Measurements from ENCODE around the gene ENOPH1. TPM values are rescaled to one million over a fixed set of nuclear protein-coding genes. Genes with fewer than 3 reads are reported as not detected.
"Not testable (repeated sequence)": the region's sequence is repeated elsewhere in the genome, so short reads cannot be mapped to it uniquely, and the experiment has no call there.

Gene ENOPH1
- polyA plus RNA-seq, 1 donor = 44.7 TPM

- no peaks in the 10 kb centered on the region for H3K27me3 ChIP-seq (ENCODE audit: control insufficient read depth, insufficient read depth, low read length)
- no CpG with 5 or more reads among the region's 3 CpGs for WGBS (ENCODE audit: insufficient coverage, low lambda C conversion rate)
- H3K36me3 ChIP-seq (ENCODE audit: control insufficient read depth, insufficient read depth, low read length) = no peaks in the 10 kb centered on the region
- no peak overlapping the region for H3K4me3 ChIP-seq (ENCODE audit: low read length)
- H3K4me1 ChIP-seq (ENCODE audit: control insufficient read depth, insufficient read depth, low read length) = no peaks in the 10 kb centered on the region
- H3K27ac ChIP-seq (ENCODE audit: low read length) = no peak overlapping the region
- no peak for DNase-seq
- H3K9me3 ChIP-seq (ENCODE audit: control insufficient read depth, low read depth, low read length) = no peaks in the 10 kb centered on the region
Observed at GRCh38 chr4:82397527-82397926, 32.9 kb upstream of the ENOPH1 start.

- WGBS (ENCODE audit: insufficient coverage, low lambda C conversion rate) = no CpG with 5 or more reads among the region's 1 CpG
- no peaks in the 10 kb centered on the region for H3K4me1 ChIP-seq (ENCODE audit: control insufficient read depth, insufficient read depth, low read length)
- no peak overlapping the region for H3K27ac ChIP-seq (ENCODE audit: low read length)
- no peak for DNase-seq
- no peak overlapping the region for H3K4me3 ChIP-seq (ENCODE audit: low read length)
- no peaks in the 10 kb centered on the region for H3K9me3 ChIP-seq (ENCODE audit: control insufficient read depth, low read depth, low read length)
- no peaks in the 10 kb centered on the region for H3K36me3 ChIP-seq (ENCODE audit: control insufficient read depth, insufficient read depth, low read length)
- no peaks in the 10 kb centered on the region for H3K27me3 ChIP-seq (ENCODE audit: control insufficient read depth, insufficient read depth, low read length)
Observed at GRCh38 chr4:82398263-82398662, 32.1 kb upstream of the ENOPH1 start.

GRCh38 chr4:82401600-82401999 lies 28.8 kb upstream of the ENOPH1 start:
- DNase-seq = no peak
- H3K27ac ChIP-seq (ENCODE audit: low read length) = no peak overlapping the region
- H3K9me3 ChIP-seq (ENCODE audit: control insufficient read depth, low read depth, low read length) = no peaks in the 10 kb centered on the region
- no peak overlapping the region for H3K4me3 ChIP-seq (ENCODE audit: low read length)
- no peaks in the 10 kb centered on the region for H3K4me1 ChIP-seq (ENCODE audit: control insufficient read depth, insufficient read depth, low read length)
- H3K27me3 ChIP-seq (ENCODE audit: control insufficient read depth, insufficient read depth, low read length) = no peaks in the 10 kb centered on the region
- H3K36me3 ChIP-seq (ENCODE audit: control insufficient read depth, insufficient read depth, low read length) = no peaks in the 10 kb centered on the region
- 100% methylated on average over 2 of the region's 7 CpGs for WGBS (ENCODE audit: insufficient coverage, low lambda C conversion rate)

GRCh38 chr4:82402196-82402775 lies 28.1 kb upstream of the ENOPH1 start:
- Histone ChIP-seq H3K4me1 (ENCODE audit: control insufficient read depth, insufficient read depth, low read length) (no peaks in the 10 kb centered on the region), H3K27ac (ENCODE audit: low read length) (no peak overlapping the region), H3K9me3 (ENCODE audit: control insufficient read depth, low read depth, low read length) (no peaks in the 10 kb centered on the region), H3K4me3 (ENCODE audit: low read length) (no peak overlapping the region), H3K27me3 (ENCODE audit: control insufficient read depth, insufficient read depth, low read length) (no peaks in the 10 kb centered on the region), H3K36me3 (ENCODE audit: control insufficient read depth, insufficient read depth, low read length) (no peaks in the 10 kb centered on the region)
- no peak for DNase-seq
- WGBS (ENCODE audit: insufficient coverage, low lambda C conversion rate) = no CpG with 5 or more reads among the region's 17 CpGs

GRCh38 chr4:82403725-82404124 lies 26.7 kb upstream of the ENOPH1 start:
- Histone ChIP-seq H3K4me1 (ENCODE audit: control insufficient read depth, insufficient read depth, low read length) (no peaks in the 10 kb centered on the region), H3K36me3 (ENCODE audit: control insufficient read depth, insufficient read depth, low read length) (no peaks in the 10 kb centered on the region), H3K4me3 (ENCODE audit: low read length) (no peak overlapping the region), H3K27me3 (ENCODE audit: control insufficient read depth, insufficient read depth, low read length) (no peaks in the 10 kb centered on the region), H3K27ac (ENCODE audit: low read length) (no peak overlapping the region), H3K9me3 (ENCODE audit: control insufficient read depth, low read depth, low read length) (no peaks in the 10 kb centered on the region)
- DNase-seq = no peak
- 67% methylated on average over 1 of the region's 1 CpG for WGBS (ENCODE audit: insufficient coverage, low lambda C conversion rate)

GRCh38 chr4:82415061-82415460 lies 15.3 kb upstream of the ENOPH1 start:
- H3K27ac ChIP-seq (ENCODE audit: low read length); H3K27me3 ChIP-seq (ENCODE audit: control insufficient read depth, insufficient read depth, low read length); H3K9me3 ChIP-seq (ENCODE audit: control insufficient read depth, low read depth, low read length); H3K4me1 ChIP-seq (ENCODE audit: control insufficient read depth, insufficient read depth, low read length); H3K36me3 ChIP-seq (ENCODE audit: control insufficient read depth, insufficient read depth, low read length); DNase-seq; H3K4me3 ChIP-seq (ENCODE audit: low read length): not testable (repeated sequence)
- no CpG with 5 or more reads among the region's 11 CpGs for WGBS (ENCODE audit: insufficient coverage, low lambda C conversion rate)

- Histone ChIP-seq H3K27ac (ENCODE audit: low read length) (no peak overlapping the region), H3K4me1 (ENCODE audit: control insufficient read depth, insufficient read depth, low read length) (no peaks in the 10 kb centered on the region), H3K27me3 (ENCODE audit: control insufficient read depth, insufficient read depth, low read length) (no peaks in the 10 kb centered on the region), H3K9me3 (ENCODE audit: control insufficient read depth, low read depth, low read length) (no peaks in the 10 kb centered on the region), H3K4me3 (ENCODE audit: low read length) (no peak overlapping the region), H3K36me3 (ENCODE audit: control insufficient read depth, insufficient read depth, low read length) (no peaks in the 10 kb centered on the region)
- no peak for DNase-seq
- WGBS (ENCODE audit: insufficient coverage, low lambda C conversion rate) = 100% methylated on average over 2 of the region's 12 CpGs
Observed at GRCh38 chr4:82415922-82416365, 14.4 kb upstream of the ENOPH1 start.

- no CpG with 5 or more reads among the region's 3 CpGs for WGBS (ENCODE audit: insufficient coverage, low lambda C conversion rate)
- no peaks in the 10 kb centered on the region for H3K4me1 ChIP-seq (ENCODE audit: control insufficient read depth, insufficient read depth, low read length)
- no peaks in the 10 kb centered on the region for H3K9me3 ChIP-seq (ENCODE audit: control insufficient read depth, low read depth, low read length)
- peaks cover 21% of the 10 kb centered on the region for H3K36me3 ChIP-seq (ENCODE audit: control insufficient read depth, insufficient read depth, low read length)
- H3K27me3 ChIP-seq (ENCODE audit: control insufficient read depth, insufficient read depth, low read length) = no peaks in the 10 kb centered on the region
- no peak for DNase-seq
- H3K4me3 ChIP-seq (ENCODE audit: low read length) = no peak overlapping the region
- H3K27ac ChIP-seq (ENCODE audit: low read length) = no peak overlapping the region
Observed at GRCh38 chr4:82419451-82419850, 10.9 kb upstream of the ENOPH1 start.

GRCh38 chr4:82421796-82422560 lies 8.4 kb upstream of the ENOPH1 start:
- Histone ChIP-seq H3K36me3 (ENCODE audit: control insufficient read depth, insufficient read depth, low read length) (peaks cover 41% of the 10 kb centered on the region), H3K9me3 (ENCODE audit: control insufficient read depth, low read depth, low read length) (no peaks in the 10 kb centered on the region), H3K27ac (ENCODE audit: low read length) (no peak overlapping the region), H3K27me3 (ENCODE audit: control insufficient read depth, insufficient read depth, low read length) (no peaks in the 10 kb centered on the region), H3K4me3 (ENCODE audit: low read length) (no peak overlapping the region), H3K4me1 (ENCODE audit: control insufficient read depth, insufficient read depth, low read length) (peaks cover 6% of the 10 kb centered on the region)
- no CpG with 5 or more reads among the region's 13 CpGs for WGBS (ENCODE audit: insufficient coverage, low lambda C conversion rate)
- no peak for DNase-seq

GRCh38 chr4:82422616-82423015 lies 7.8 kb upstream of the ENOPH1 start:
- Histone ChIP-seq H3K27ac (ENCODE audit: low read length) (no peak overlapping the region), H3K36me3 (ENCODE audit: control insufficient read depth, insufficient read depth, low read length) (peaks cover 46% of the 10 kb centered on the region), H3K27me3 (ENCODE audit: control insufficient read depth, insufficient read depth, low read length) (no peaks in the 10 kb centered on the region), H3K9me3 (ENCODE audit: control insufficient read depth, low read depth, low read length) (no peaks in the 10 kb centered on the region), H3K4me3 (ENCODE audit: low read length) (no peak overlapping the region), H3K4me1 (ENCODE audit: control insufficient read depth, insufficient read depth, low read length) (peaks cover 7% of the 10 kb centered on the region)
- DNase-seq = no peak
- 92% methylated on average over 4 of the region's 5 CpGs for WGBS (ENCODE audit: insufficient coverage, low lambda C conversion rate)

Measured in large intestine (tissue), 3 donors.